ENCODE measurements around the gene CTSW.

DNA sequence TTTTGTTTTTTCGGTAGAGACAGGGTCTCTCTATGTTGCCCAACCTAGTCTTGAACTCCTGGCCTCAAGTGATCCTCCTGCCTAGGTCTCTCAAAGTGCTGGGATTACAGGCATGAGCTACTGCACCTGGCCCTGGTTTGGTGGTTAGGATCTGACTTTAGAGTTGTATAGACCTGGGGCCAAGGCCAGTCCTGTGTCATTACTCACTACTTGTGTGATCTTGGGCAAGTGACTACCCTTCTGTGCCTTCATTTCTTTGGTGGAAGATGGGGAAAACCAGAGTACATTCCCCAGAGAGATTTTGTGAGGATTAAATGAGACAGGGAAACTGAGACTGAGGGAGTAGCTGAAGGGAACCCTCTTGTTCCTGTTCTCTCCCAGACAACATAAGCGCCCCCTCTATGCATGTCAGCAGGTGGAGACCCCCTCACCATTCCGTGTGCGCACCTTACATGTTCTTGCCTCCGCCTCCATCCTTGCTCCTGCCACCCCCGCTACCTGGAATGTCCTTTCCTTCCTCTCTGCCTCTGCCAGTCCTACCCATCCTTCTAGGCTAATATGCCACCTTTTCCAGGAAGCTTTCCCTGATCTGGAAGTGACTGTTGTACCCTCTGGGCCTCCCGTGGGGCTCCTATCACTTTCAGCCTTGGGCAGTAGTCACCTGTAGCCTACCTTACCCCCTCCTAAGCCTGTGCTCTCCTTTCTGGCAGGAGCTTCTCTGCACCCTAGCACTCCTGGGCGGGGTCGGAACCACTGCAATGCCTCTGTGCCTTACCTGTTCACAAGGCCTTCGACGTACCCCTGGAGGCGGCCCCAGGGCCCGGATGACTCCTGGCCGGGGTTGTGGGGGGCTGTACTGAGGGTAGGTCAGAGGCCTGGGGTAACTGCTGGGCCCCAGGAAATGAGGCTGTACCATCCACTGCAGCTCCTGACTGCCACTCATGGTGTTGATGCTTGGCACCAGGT, 16.7 kb downstream of the CTSW start:
- TF ChIP-seq CTCF (IDR thresholded peaks at IDR 0.05; ENCODE audit: poor library complexity, severe bottlenecking) (no peak), EZH2 (IDR thresholded peaks at IDR 0.05; ENCODE audit: borderline replicate concordance, insufficient read depth, low read length, poor library complexity, severe bottlenecking) (no peak)

Data from neural cell (in vitro differentiated cells).